Stimulated activated CD8-positive, alpha-beta memory T cell treated with anti-CD3 and anti-CD28 coated beads, Interleukin-15, amount 100 ng/mL, for 4 hours (primary cell): ENCODE results near the gene GAP43.

Experiments used
- DNase-seq, 2 donors: peaks; one replicate each; pipeline ENCODE4 v3.0.0-alpha.2; 2020; ENCODE audit warnings: low read depth in 2 of 2

Gene GAP43

GRCh38 chr3:115662356-115662755, 39.0 kb downstream of the GAP43 start:
- DNase-seq, result no peak

DNA sequence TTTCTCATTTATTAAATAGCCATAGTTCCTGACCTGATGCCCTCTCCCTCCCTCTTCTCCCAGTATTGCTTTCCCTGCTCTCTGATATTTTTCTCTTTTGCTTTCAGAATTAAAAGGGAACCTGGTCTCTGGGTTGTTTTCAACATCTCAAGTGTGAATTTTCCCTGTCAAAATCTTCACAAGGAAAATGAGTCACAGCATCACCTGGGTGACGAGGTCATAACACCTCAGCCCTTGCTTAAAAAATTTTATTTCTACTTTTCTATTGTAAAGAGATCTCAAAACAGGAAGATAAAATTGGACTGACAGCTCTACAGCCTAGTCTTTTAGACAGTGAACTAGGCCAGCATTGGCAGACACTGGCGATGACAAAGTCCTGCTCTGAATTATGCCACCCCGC, 40.1 kb downstream of the GAP43 start:
- no peak for DNase-seq

DNA sequence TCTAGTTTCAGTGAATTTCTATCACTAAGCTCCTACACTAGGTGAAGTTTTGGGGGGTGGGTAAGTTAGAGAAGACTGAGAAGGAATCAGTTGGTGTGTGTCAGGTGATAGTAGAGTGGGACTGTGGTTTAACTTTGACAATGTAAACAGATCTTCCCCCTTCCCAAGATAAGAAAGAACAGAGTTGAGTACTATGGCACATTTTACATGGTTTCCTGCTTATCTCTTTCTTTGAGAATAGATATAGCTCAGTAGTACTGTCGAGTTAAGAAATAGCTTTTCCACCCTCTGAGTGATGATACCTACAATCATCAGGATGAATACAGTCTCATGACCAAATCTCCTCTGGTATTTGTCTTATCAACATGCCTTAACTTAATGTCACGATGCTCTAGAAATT, 42.8 kb downstream of the GAP43 start:
- DNase-seq, result no peak

DNA sequence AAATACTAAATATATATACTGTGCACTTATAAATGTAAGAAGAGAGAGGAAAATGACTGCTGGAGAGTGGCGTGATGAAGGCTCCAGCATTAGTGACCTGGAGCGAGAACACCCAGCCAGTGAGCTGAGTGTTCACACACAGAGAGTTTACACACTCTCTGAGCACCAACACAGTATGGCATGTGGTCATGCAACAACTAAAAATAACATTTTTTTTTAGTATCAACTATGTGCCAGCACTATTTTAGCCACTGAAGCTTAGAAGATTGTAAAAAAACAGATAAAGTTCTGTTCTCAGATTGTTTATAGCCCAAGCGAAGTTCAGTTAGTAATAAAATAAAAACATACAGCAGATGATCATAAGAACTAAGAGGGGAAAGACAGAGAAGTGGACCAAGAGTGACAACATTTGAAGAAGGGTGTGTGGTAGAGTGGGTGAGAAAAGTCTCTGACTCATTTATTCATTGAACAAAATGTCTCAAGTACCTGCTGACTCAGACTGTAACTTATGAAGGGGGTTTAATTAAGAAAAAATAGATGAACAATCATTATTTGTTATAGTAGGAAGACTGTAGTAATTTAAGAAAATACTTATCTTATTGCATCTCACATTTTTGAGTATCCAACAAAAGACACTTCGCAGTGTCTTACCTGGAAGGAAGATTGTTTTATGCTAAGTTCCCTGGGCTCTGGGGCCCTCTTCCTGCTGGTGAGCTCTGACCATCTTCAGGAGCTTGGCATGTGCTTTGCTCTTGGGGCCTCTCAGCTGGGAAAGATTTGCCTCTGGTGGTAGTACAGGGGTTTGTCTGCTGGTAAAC, 43.8 kb downstream of the GAP43 start:
- no peak for DNase-seq

DNA sequence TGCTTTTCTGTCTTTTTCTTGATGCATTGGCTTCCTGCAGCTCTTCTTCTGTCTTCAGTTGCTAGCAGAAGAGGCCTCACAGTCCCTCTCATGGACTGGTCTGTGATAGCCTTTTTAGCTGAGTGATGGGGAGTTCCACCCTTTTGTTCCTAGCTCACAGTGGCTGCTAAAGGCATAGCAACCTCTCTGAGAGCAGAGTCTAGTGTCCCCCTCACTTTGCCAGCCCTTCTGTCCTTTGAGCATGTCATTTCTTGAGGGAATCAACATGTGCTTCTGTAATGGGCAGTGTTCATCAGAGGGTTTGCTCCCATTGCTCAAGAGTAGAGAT, 44.4 kb downstream of the GAP43 start:
- no peak for DNase-seq

GRCh38 chr3:115670911-115671310, 47.6 kb downstream of the GAP43 start:
- no peak for DNase-seq

DNA sequence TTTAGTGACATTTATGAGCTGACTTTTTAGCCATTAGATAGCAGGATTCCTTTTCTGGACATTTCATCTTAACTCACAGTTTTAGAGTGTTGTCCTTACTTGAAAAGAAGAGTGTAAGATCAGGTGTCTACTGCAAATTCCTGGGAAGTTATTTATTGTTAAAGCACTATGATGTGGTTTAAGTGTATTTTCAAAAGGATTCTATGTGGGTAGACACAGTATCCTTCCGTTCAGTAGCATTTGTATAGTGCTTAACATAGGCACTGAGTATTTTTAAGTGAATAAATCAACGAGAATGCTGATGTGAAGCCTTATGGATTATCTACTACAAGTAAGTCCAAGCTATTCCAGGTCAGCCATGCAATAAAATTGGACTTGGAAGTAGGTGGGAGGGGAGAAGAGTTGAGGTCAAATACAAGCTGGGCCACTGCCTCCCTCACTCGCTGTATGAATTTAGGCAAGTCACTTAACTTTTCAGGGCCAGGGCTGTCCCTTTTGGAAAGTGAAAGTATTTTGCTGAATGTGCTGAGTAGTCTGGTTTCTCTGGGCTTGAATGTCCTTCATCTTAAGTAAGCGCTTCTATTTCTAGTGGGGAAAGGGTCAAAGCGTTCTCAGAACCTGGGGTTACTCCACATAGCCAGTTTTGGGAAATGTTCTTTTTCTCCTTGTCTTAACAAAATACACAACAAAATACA, 48.6 kb downstream of the GAP43 start:
- DNase-seq, result no peak

DNA sequence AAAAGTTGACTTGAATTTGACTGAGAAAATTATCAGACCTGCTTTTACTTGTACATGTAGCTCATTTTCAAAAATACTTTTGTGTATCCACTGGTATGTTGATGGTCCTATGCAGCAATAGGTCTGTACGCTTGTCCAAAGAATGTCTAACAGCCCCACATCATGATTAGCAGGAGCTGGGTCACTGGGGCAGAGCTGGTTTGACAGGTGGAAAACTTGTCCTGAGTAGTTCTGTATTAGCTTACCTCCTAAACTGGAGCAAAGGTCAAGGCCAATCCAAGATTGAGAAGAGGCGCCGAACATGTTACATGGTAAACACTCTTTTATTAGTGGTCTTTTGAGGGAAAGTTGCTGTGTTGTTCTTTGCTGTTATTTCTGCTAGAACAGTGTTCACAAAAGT, 50.6 kb downstream of the GAP43 start:
- DNase-seq, result no peak

DNA sequence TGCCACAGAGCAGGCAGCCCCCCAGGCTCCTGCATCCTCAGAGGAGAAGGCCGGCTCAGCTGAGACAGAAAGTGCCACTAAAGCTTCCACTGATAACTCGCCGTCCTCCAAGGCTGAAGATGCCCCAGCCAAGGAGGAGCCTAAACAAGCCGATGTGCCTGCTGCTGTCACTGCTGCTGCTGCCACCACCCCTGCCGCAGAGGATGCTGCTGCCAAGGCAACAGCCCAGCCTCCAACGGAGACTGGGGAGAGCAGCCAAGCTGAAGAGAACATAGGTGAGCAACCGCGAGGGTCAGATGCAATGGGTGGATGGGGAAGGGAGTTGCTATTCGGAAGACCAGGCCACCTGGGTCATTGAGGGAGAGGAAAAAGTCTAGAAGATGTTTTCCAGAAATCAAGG, 53.0 kb downstream of the GAP43 start:
- DNase-seq, result no peak

DNA sequence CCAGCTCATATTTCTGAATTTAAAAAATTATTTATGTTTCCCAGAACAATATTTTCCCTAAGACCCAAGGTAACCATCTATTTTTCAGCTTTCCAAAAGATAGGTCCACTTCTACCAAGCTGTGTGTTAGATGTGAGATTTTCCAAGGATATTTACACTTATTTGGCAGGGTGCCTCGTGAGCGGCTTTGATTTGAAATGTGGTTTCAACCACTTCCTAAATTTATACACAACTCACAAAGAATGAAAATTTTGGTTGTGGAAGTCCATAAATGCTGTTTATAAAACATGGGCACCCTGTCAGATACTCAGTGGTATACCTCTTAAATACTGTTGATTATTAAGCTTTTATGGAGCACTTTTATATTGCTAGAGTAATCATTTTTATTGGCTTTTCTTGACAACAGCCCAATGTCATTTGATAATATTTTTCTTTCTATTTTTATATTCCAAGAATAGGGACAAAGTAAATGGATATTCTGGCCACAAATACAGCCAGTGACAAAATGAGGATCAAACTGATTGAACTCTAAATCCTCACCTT, 57.6 kb downstream of the GAP43 start:
- DNase-seq, result no peak

DNA sequence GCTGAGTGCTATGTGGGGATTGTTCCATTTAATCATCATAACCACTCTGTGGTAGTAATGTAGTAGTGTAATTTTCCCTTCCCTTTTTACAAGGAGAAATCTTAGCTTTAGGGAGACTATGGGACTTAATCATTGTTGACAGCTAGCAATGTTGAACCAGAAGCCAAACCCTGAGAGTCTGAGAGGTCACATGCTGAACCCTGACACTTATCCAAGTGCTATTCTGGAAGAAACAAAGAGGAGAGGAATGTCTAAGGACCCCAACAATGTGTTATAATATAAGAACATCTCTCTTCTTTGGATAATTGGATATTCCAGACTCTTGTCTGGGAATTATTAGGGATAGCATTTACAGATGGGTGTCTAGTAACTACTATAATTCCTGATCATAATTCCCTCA, 58.4 kb downstream of the GAP43 start:
- DNase-seq, result no peak

DNA sequence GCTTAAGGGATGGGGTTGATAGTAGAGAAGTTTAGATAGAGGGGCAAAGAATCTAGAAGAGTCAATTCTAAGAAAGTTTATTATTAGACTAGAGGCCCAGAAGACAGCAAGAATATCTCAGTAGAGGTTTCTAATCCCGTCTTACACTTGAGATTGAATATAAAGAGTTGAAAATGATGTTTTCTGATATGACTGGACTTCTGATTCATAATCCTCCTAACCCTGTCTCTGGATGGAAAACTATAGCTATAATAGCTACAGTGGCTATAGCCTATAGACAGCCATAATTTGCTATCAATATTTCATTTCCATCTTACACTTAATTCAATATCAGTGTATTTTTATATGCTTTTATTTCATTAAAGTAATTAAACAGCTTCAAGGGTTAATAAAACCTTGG, 60.0 kb downstream of the GAP43 start:
- no peak for DNase-seq

- DNase-seq, result no peak
These were observed 60.5 kb downstream of the GAP43 start for GRCh38 chr3:115683773-115684172.

DNA sequence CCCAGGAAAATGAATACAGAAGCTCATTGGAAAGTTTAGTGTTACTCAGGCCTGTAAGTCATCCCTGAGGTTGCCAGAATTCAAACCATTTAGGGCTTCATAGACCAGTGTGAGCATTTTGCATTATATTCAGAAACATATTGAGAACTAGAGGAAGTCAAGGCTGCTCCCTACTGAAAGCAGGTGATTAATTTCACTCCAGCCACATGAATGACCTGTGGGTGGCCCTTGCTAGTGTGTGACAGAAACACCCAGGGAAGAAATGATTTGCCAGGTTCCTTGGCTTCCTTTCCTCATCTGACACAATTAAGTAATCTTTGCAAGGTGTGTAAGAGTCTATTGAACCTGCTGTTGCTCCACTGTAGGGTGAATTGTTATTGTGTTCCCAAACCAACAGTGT, 61.8 kb downstream of the GAP43 start:
- no peak for DNase-seq

GRCh38 chr3:115687721-115688120, 64.4 kb downstream of the GAP43 start:
- no peak for DNase-seq

DNA sequence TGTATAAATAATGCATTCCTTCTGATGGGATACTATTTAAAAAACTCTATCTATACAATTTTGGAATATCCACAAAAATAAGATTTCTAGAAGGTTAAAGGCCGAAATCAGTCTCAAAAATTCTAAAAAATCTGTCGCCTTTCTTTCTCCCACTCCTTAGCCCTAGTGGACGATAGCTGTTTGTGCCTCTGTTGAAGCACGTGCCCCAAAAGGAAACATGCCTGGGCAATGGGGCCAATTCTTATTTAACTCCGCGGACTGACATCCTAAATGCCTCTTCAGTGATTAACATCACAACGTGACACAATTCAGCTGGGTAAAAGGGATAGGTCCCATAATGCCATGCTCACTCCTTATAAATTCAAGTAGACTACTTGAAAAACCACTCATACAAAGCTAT, 65.1 kb downstream of the GAP43 start:
- no peak for DNase-seq

DNA sequence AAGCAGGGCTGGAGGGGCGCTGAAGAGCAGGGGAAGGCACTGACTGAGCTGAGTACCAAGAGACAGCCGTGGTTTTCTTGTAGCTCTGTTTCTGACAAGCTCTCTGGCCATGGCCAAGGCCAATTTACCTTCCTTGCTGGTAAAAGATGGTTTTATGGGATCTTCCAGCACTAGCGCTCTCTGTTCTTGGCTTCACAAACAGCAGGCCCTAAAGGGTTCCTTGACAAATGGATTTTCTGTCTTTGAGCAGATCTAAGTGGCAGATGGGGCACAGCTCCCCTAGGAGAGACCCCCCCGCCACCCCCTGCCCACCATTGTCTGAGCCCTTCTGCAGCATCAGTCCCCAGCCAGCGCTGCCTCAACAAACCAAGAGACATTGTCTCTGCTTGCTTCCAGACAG, 66.6 kb downstream of the GAP43 start:
- DNase-seq, result no peak

- no peak for DNase-seq
These were observed 68.7 kb downstream of the GAP43 start for GRCh38 chr3:115691964-115692363.

- peak in 1 of 2 donors; percentile 34 for DNase-seq
These were observed 69.7 kb downstream of the GAP43 start for GRCh38 chr3:115692887-115693524.

- DNase-seq, result no peak
These were observed 70.6 kb downstream of the GAP43 start for GRCh38 chr3:115693868-115694267.

DNA sequence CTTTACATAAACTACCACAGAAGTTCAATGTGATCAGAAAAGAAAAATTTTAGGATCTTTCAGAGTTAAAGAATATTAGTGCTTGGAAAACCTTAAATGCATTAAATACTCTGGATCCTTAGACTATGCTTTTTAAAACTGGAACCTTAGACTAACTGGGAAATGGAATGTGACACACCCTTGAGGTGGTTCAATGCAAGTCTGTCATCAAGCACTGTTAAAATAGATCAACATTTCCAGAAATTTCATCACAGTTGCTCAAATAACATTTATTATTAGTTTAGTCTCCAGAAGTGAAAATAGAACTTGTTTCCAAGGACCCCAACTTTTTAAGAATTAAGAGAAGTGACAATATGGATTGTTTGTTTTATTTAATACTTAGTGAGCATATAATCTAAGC, 71.8 kb downstream of the GAP43 start:
- no peak for DNase-seq

DNA sequence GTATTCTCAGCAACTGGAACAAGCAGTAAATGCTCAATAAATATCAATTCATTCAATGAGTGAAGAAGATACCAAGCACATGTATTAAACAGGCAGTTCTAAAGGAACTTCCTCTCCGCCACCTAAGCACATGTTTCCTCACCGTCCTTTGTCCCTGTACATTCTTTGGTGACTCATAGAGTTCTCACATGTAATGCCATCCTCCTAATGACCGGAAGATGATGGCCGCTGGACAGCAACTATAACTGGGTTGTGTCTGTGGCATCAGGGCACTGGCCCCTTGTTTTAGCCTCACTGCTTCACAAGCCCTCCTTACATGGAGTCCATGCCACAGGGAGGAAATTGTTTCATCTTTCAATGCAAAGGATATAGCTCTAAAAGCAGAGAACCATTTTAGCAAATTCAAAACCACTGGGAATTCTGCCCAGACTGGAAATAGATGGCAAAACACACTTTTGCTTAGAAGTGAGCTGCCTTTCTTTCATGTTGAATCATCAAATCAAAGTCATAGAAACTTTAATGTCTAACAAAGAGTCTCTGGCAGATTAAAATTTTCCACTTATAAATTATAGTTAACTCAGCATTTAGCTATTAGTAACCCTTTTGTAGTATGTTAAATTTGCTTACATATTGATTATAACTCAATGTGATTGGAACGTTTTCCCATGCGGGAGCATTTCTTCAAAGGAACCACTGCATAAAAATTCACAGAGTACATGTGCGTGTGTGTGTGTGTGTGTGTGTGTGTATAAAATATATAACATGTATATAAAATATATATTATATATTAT, 74.1 kb downstream of the GAP43 start:
- DNase-seq, result no peak
